ENCODE results near the gene CLHC1. TPM values are rescaled to one million over a fixed set of nuclear protein-coding genes. Genes with fewer than 3 reads are reported as not detected.

The CLHC1 gene
- total RNA-seq, 4 donors from 2014 or later = 2.5 to 12.7 (median 5.9) TPM

DNA sequence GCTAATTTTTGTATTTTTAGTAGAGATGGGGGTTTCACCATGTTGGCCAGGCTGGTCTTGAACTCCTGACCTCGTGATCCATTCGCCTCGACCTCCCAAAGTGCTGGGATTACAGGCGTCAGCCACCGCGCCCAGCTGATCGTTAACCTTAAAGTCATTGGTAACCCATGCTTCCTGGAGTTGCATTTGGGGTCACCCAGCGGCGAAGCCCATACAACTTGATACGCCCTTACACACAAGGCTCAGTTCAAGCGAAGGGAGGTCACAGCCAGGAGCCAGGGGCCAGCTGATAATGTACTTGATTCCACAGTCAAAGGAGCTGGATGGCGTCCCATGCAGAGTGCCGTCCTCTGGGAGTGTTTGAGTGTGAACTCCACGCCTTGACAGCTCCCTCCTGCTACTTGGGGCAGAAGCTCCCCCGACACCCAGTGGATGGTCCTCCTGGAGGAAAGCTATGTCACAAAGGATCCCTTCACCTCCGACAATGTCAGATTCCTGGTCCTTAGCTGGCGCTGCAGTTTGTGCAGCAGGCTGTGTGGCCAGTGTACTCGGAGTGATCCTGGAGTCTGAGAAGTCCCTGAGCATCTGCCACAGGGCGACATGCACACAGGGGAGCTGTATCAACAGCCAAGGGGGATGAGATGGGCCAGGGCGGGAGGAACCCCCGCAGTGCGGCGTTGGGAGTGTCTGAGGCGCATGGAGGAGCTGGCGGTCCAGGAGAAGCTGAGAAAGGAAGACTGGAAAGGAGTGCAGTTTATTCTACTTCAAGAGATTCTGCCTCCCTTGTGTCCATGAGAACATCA, 7.9 kb downstream of the CLHC1 start:
- 89% methylated on average over 23 of the region's 25 CpGs for WGBS
- H3K4me3 ChIP-seq = peak overlapping the region; percentile 83

DNA sequence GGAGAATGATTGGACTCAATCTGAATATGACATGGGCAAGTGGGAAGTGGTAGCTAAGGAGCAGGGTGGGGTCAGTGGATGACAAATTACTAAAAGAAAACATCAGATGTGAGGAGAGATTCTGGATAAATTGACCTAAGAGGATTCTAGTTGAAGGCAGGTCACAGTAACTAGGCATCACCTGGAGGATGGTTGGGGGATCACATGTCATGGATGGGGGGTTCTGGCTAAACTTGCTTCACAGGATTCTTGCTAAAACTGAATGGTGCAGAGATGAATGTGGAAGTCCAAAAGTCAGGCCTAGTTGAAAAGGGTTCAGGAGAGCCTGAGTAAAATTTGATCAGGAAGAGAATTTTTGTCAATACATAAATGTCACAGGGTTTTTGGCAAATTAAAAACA, 18.3 kb downstream of the CLHC1 start:
- no peaks in the 10 kb centered on the region for H3K9me3 ChIP-seq
- DNase-seq (ENCODE audit: low spot score in 2 of 2) = no peak
- no peak overlapping the region for H3K4me3 ChIP-seq
- TF ChIP-seq POLR2A (IDR thresholded peaks at IDR 0.05) (no peak), EP300 (IDR thresholded peaks at IDR 0.05) (no peak), POLR2AphosphoS5 (IDR thresholded peaks at IDR 0.05) (no peak)
- TF ChIP-seq, protein P1, sequence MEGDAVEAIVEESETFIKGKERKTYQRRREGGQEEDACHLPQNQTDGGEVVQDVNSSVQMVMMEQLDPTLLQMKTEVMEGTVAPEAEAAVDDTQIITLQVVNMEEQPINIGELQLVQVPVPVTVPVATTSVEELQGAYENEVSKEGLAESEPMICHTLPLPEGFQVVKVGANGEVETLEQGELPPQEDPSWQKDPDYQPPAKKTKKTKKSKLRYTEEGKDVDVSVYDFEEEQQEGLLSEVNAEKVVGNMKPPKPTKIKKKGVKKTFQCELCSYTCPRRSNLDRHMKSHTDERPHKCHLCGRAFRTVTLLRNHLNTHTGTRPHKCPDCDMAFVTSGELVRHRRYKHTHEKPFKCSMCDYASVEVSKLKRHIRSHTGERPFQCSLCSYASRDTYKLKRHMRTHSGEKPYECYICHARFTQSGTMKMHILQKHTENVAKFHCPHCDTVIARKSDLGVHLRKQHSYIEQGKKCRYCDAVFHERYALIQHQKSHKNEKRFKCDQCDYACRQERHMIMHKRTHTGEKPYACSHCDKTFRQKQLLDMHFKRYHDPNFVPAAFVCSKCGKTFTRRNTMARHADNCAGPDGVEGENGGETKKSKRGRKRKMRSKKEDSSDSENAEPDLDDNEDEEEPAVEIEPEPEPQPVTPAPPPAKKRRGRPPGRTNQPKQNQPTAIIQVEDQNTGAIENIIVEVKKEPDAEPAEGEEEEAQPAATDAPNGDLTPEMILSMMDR (IDR thresholded peaks at IDR 0.05) = no peak
- no peak overlapping the region for H3K27ac ChIP-seq
- no peaks in the 10 kb centered on the region for H3K4me1 ChIP-seq
- H3K36me3 ChIP-seq = no peaks in the 10 kb centered on the region
- H3K27me3 ChIP-seq = no peaks in the 10 kb centered on the region

More for the DNA sequence above, 7.9 kb downstream of the CLHC1 start:
- peaks cover 7% of the 10 kb centered on the region for H3K4me1 ChIP-seq
- no peak for DNase-seq (ENCODE audit: low spot score in 2 of 2)
- no peaks in the 10 kb centered on the region for H3K27me3 ChIP-seq
- H3K36me3 ChIP-seq = no peaks in the 10 kb centered on the region
- TF ChIP-seq, protein P1 (IDR thresholded peaks at IDR 0.05) = no peak
- TF ChIP-seq POLR2AphosphoS5 (IDR thresholded peaks at IDR 0.05) (no peak), EP300 (IDR thresholded peaks at IDR 0.05) (no peak), POLR2A (IDR thresholded peaks at IDR 0.05) (no peak)
- H3K9me3 ChIP-seq = no peaks in the 10 kb centered on the region
- peak overlapping the region; percentile 93 for H3K27ac ChIP-seq

DNA sequence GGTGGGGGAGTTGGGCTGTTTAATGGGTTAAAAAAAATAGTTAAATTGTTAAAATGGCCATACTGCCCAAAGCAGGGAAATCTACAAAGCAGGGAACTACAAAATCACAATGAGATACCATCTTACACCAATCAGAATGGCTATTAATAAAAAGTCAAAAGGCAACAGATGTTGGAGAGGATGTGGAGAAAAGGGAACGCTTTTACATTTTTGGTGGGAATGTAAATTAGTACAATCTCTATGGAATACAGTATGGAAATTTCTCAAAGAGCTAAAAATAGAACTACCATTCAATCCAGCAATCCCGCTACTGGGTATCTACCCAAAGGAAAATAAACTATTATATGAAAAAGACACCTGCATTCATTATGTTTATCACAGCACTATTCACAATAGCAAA, 27.1 kb downstream of the CLHC1 start:
- H3K9me3 ChIP-seq = no peaks in the 10 kb centered on the region
- TF ChIP-seq, protein P1 (IDR thresholded peaks at IDR 0.05) = no peak
- no peak for TF ChIP-seq POLR2A (IDR thresholded peaks at IDR 0.05)
- no peak for TF ChIP-seq EP300 (IDR thresholded peaks at IDR 0.05)
- TF ChIP-seq POLR2AphosphoS5 (IDR thresholded peaks at IDR 0.05) = no peak
- DNase-seq (ENCODE audit: low spot score in 2 of 2) = no peak
- H3K36me3 ChIP-seq = no peaks in the 10 kb centered on the region
- no peak overlapping the region for H3K4me3 ChIP-seq
- WGBS = 93% methylated on average over 2 of the region's 2 CpGs
- no peak overlapping the region for H3K27ac ChIP-seq
- no peaks in the 10 kb centered on the region for H3K27me3 ChIP-seq
- H3K4me1 ChIP-seq = no peaks in the 10 kb centered on the region

DNA sequence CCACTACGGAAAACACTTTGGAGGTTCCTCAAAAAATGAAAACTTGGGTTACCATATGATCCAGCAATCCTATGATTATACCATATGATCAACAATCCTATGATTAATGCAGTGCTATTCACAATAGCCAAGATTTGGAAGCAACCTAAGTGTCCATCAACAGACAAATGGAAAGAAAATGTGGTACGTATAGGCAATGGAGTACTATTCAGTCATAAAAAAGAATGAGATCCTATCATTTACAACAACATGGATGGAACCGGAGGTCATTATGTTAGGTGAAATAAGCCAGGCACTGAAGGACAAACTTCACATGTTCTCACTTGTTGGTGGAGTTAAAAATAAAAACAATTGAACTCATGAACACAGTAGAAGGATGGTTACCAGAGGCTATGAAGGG, 27.6 kb downstream of the CLHC1 start:
- DNase-seq (ENCODE audit: low spot score in 2 of 2) = no peak
- H3K4me3 ChIP-seq = no peak overlapping the region
- H3K9me3 ChIP-seq = no peaks in the 10 kb centered on the region
- 96% methylated on average over 3 of the region's 3 CpGs for WGBS
- TF ChIP-seq, protein P1 (IDR thresholded peaks at IDR 0.05) = no peak
- TF ChIP-seq POLR2AphosphoS5 (IDR thresholded peaks at IDR 0.05) = no peak
- no peak for TF ChIP-seq POLR2A (IDR thresholded peaks at IDR 0.05)
- no peak for TF ChIP-seq EP300 (IDR thresholded peaks at IDR 0.05)
- no peak overlapping the region for H3K27ac ChIP-seq
- H3K36me3 ChIP-seq = peaks cover 3% of the 10 kb centered on the region
- H3K27me3 ChIP-seq = no peaks in the 10 kb centered on the region
- H3K4me1 ChIP-seq = no peaks in the 10 kb centered on the region

DNA sequence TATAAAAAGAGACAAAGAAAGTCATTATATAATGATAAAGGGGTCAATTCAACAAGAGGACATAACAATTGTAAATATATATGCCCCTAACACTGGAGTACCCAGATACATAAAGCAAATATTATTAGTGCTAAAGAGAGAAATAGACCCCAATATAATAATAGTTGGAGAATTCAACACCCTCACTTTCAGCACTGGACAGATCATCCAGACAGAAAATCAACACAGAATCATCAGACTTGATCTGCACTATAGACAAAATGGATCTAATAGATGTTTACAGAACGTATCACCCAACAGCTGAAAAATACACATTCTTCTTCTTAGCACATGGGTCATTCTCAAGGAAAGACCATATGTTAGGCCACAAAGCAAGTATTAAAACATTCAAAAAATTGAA, 31.7 kb downstream of the CLHC1 start:
- TF ChIP-seq EP300 (IDR thresholded peaks at IDR 0.05) = no peak
- no peak for TF ChIP-seq POLR2A (IDR thresholded peaks at IDR 0.05)
- no peak for TF ChIP-seq POLR2AphosphoS5 (IDR thresholded peaks at IDR 0.05)
- TF ChIP-seq, protein P1 (IDR thresholded peaks at IDR 0.05) = no peak
- 100% methylated on average over 1 of the region's 1 CpG for WGBS
- peaks cover 7% of the 10 kb centered on the region for H3K36me3 ChIP-seq
- no peak for DNase-seq (ENCODE audit: low spot score in 2 of 2)
- H3K4me1 ChIP-seq = no peaks in the 10 kb centered on the region
- no peak overlapping the region for H3K4me3 ChIP-seq
- H3K27ac ChIP-seq = no peak overlapping the region
- no peaks in the 10 kb centered on the region for H3K9me3 ChIP-seq
- H3K27me3 ChIP-seq = no peaks in the 10 kb centered on the region

Data from suprapubic skin (tissue), 4 donors.